ENCODE data around the gene SLC7A5.
"Not testable (repeated sequence)": the region's sequence is repeated elsewhere in the genome, so short reads cannot be mapped to it uniquely, and the experiment has no call there.

SLC7A5 gene

DNA sequence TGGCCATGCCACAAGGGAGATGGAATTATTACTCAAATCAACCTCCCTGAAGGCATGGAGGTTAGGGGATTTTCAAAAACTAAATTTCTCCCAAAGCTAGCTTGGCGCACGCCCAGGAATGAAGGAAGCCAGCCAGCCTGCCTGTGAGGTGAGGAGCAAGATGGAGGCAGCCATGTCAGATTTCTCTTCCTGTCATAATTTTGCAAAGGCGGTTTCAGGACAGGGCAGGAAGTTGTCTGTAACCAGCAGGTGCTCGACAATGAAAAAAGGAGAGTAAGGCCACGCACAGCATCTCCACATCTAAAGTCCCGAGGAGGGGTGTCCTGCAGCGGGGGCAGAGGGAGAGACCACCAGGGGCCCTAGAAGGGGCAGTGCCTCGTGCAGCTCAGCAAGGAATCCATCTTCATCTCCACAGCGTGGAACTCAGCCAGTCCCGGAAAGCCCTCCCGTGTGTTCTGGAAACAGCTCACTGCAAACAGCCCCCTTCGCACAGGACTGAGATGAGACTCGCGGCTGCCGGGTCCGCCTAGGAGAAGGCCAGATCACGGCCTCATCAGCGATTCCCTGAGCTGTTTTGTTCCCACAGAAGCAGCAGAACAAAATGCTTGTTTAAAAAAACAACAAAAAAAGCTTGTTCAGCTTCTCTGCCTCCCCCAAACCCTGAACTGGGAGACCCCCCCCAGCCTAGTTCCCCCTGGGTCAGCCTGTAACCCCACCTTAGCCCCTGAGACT is 47.8 kb downstream of the SLC7A5 start:
- H3K4me3 ChIP-seq (ENCODE audit: low read depth, low read length) = no peak overlapping the region
- no peak for TF ChIP-seq CTCF (conservative IDR thresholded peaks at IDR 0.05; ENCODE audit: low read depth, low read length)
- no peak for DNase-seq (ENCODE audit: low read depth)

DNA sequence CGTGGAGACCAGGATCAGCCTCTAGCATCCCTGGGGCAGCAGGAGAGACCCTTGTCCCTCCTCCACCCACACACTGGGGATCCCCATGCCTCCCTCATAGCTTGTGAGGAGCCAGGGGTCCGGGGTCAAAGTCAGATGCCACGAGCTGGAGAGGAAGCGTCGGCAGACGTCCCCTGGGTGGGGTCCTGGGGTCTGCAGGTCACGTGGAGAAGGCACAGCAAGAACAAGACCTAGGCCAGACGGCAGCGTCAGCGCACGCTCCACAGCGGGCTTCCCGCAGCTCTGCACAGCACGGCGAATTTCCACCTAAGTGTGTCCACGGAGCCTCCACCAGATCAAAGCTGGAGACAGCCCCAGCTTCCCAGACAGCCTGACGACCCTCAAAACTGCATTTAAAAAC is 49.3 kb downstream of the SLC7A5 start:
- no peak for TF ChIP-seq CTCF (conservative IDR thresholded peaks at IDR 0.05; ENCODE audit: low read depth, low read length)
- DNase-seq (ENCODE audit: low read depth) = no peak

DNA sequence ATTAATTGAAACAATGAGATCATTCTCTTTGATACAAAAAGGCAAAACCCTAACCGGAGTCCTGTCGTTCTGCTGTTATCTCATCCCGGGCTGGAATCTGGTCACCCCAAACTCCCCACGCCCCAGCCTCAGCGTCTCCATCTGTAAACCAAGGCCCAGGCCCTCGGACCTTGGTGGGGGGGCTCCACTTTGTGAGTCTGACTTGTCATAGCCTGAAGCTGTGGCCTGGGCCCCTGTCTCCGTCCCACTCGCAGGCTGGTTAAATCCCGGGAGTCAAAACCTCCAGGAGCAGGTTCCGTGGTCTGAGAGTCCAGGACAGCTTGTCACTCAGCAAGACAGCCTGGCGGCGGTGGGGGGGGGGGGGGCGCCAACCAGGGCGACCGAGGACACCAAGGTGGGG is 50.0 kb downstream of the SLC7A5 start:
- no peak overlapping the region for H3K4me3 ChIP-seq (ENCODE audit: low read depth, low read length)
- no peak for DNase-seq (ENCODE audit: low read depth)
- no peak for TF ChIP-seq CTCF (conservative IDR thresholded peaks at IDR 0.05; ENCODE audit: low read depth, low read length)

More for the DNA sequence above, 49.3 kb downstream of the SLC7A5 start:
- no peak overlapping the region for H3K4me3 ChIP-seq (ENCODE audit: low read depth, low read length)

- TF ChIP-seq CTCF (conservative IDR thresholded peaks at IDR 0.05; ENCODE audit: low read depth, low read length) = no peak
- H3K4me3 ChIP-seq (ENCODE audit: low read depth, low read length) = no peak overlapping the region
- DNase-seq (ENCODE audit: low read depth) = no peak
These were observed 50.7 kb downstream of the SLC7A5 start for GRCh38 chr16:87818533-87819161.

GRCh38 chr16:87817910-87818309 is 51.4 kb downstream of the SLC7A5 start:
- no peak overlapping the region for H3K4me3 ChIP-seq (ENCODE audit: low read depth, low read length)
- DNase-seq (ENCODE audit: low read depth) = no peak
- no peak for TF ChIP-seq CTCF (conservative IDR thresholded peaks at IDR 0.05; ENCODE audit: low read depth, low read length)

- not testable (repeated sequence) for H3K4me3 ChIP-seq (ENCODE audit: low read depth, low read length); DNase-seq (ENCODE audit: low read depth)
These were observed 51.9 kb downstream of the SLC7A5 start for GRCh38 chr16:87817370-87817769.

- no peak overlapping the region for H3K4me3 ChIP-seq (ENCODE audit: low read depth, low read length)
- TF ChIP-seq CTCF (conservative IDR thresholded peaks at IDR 0.05; ENCODE audit: low read depth, low read length) = no peak
- DNase-seq (ENCODE audit: low read depth) = no peak
These were observed 52.7 kb downstream of the SLC7A5 start for GRCh38 chr16:87816507-87817100.
